ENCODE data around the gene PRM2.

- TF ChIP-seq CTCF (IDR thresholded peaks at IDR 0.05) (no peak), EP300 (IDR thresholded peaks at IDR 0.05) (no peak), POLR2A (IDR thresholded peaks at IDR 0.05; ENCODE audit: low read length) (no peak), HOXA7 (CRISPR knock-in tag; IDR thresholded peaks at IDR 0.05) (no peak), REST (IDR thresholded peaks at IDR 0.05) (no peak), CEBPB (IDR thresholded peaks at IDR 0.05) (no peak), RFX5 (IDR thresholded peaks at IDR 0.05) (no peak), KDM1A (IDR thresholded peaks at IDR 0.05; ENCODE audit: low read depth) (no peak), ZNF302 (CRISPR knock-in tag; IDR thresholded peaks at IDR 0.05) (no peak), CHD4 (IDR thresholded peaks at IDR 0.05; ENCODE audit: borderline replicate concordance) (no peak), RAD21 (conservative IDR thresholded peaks at IDR 0.05 in 1 of 2, IDR thresholded peaks at IDR 0.05 in 1 of 2) (no peak), NPAS2 (CRISPR knock-in tag; IDR thresholded peaks at IDR 0.05; ENCODE audit: borderline replicate concordance) (no peak)
These were observed 25.6 kb upstream of the PRM2 start for GRCh38 chr16:11301645-11302501.

Data from A549 (cell line).